Vagina (tissue), 2 donors: ENCODE results near the gene CYB5A. TPM values are rescaled to one million over a fixed set of nuclear protein-coding genes. Genes with fewer than 3 reads are reported as not detected.

Experiments
- DNase-seq, 2 donors: peaks; one replicate each; pipeline ENCODE4 v3.0.0-alpha.2; 2017; ENCODE audit errors: extremely low spot score in 2 of 2
- H3K27ac ChIP-seq: fragments of 200-600 bp; sonication (generic); one replicate; pipeline ENCODE4 v1.5.1; 2019
- H3K27me3 ChIP-seq: fragments of 200-600 bp; sonication (generic); one replicate; pipeline ENCODE4 v1.5.1; 2019
- H3K36me3 ChIP-seq, 2 donors: fragments of 200-600 bp; sonication (generic); one replicate each; pipeline ENCODE4 v1.5.1; 2017 to 2019
- H3K4me1 ChIP-seq: fragments of 200-600 bp; sonication (generic); one replicate; pipeline ENCODE4 v1.5.1; 2019
- H3K4me3 ChIP-seq, 2 donors: fragments of 200-600 bp; sonication (generic); 1 replicate in 1 of 2; 2 replicates in 1 of 2; pipeline ENCODE4 v1.5.1; 2016 to 2019
- H3K9me3 ChIP-seq: fragments of 200-600 bp; sonication (generic); one replicate; pipeline ENCODE4 v1.5.1; 2019
- POLR2A ChIP-seq, 2 donors: fragments of 450-650 bp; IDR thresholded peaks; one replicate each; pipeline ENCODE4 v1.6.1; 2017; ENCODE audit warnings: antibody characterized with exemption in 2 of 2, mild to moderate bottlenecking in 2 of 2, moderate library complexity in 2 of 2
- POLR2AphosphoS5 ChIP-seq, 2 donors: sonication (generic); formaldehyde crosslinking; IDR thresholded peaks; one replicate each; pipeline ENCODE4 v1.9.0; 2017; ENCODE audit warnings: antibody characterized with exemption in 2 of 2, mild to moderate bottlenecking in 2 of 2, low read depth in 1 of 2; ENCODE audit not compliant: insufficient read depth in 1 of 2
- intact Hi-C: fragments of 100-400 bp; cut with DNase I; formaldehyde crosslinking; loops from one replicate; pipeline ENCODE4 v1.15.1; 2023
- total RNA-seq: library from RNA; depleted of rRNA; stranded (reverse); fragments of >200 nt; gene quantifications from one replicate; pipeline ENCODE4 v1.2.3, GENCODE V29; 2016
- TF ChIP-seq, protein P1 (sequence below), 3 experiments: fragments of 450-650 bp in 2 of 3; fragments of 200-600 bp in 1 of 3; sonication (generic) in 1 of 3; IDR thresholded peaks; one replicate each; pipeline ENCODE4 v1.5.1; 2017 to 2019; ENCODE audit warnings: antibody characterized with exemption in 3 of 3, mild to moderate bottlenecking in 2 of 3, moderate library complexity in 2 of 3

Gene CYB5A
- total RNA-seq, 1 donor from 2014 or later = 88.6 TPM

DNA sequence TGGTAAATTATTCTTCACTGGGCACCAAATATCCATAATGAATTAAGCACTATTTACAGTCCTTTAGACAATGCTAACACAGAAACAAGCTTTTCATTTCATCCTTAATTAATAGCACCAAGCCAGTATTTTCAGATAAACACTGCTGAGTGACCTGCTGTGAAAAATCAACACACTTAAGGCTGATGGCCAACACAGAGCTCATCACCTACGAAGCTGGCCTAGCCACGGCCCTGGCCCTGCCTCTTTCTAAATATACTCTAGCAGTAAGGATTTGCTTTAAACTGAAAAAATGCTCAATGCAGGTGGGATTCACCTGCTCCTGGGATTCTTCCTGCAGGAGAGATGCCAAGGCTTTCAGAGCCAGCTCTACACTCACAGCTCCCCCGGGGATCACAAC is 18.4 kb downstream of the CYB5A start:
- intact Hi-C loops = no loop called here
- TF ChIP-seq POLR2AphosphoS5 (IDR thresholded peaks at IDR 0.05; ENCODE audit: insufficient read depth in 1 of 2, low read depth in 1 of 2) (no peak), POLR2A (IDR thresholded peaks at IDR 0.05) (no peak)
- TF ChIP-seq, protein P1, sequence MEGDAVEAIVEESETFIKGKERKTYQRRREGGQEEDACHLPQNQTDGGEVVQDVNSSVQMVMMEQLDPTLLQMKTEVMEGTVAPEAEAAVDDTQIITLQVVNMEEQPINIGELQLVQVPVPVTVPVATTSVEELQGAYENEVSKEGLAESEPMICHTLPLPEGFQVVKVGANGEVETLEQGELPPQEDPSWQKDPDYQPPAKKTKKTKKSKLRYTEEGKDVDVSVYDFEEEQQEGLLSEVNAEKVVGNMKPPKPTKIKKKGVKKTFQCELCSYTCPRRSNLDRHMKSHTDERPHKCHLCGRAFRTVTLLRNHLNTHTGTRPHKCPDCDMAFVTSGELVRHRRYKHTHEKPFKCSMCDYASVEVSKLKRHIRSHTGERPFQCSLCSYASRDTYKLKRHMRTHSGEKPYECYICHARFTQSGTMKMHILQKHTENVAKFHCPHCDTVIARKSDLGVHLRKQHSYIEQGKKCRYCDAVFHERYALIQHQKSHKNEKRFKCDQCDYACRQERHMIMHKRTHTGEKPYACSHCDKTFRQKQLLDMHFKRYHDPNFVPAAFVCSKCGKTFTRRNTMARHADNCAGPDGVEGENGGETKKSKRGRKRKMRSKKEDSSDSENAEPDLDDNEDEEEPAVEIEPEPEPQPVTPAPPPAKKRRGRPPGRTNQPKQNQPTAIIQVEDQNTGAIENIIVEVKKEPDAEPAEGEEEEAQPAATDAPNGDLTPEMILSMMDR (IDR thresholded peaks at IDR 0.05) = no peak
- Histone ChIP-seq H3K4me1 (peaks cover 27% of the 10 kb centered on the region), H3K27me3 (no peaks in the 10 kb centered on the region), H3K4me3 (no peak overlapping the region), H3K36me3 (no peaks in the 10 kb centered on the region), H3K27ac (no peak overlapping the region), H3K9me3 (no peaks in the 10 kb centered on the region)
- DNase-seq = no peak

GRCh38 chr18:74271635-74272034 is 20.1 kb downstream of the CYB5A start:
- H3K36me3 ChIP-seq = no peaks in the 10 kb centered on the region
- no peak overlapping the region for H3K27ac ChIP-seq
- no peak overlapping the region for H3K4me3 ChIP-seq
- peaks cover 27% of the 10 kb centered on the region for H3K4me1 ChIP-seq
- no peaks in the 10 kb centered on the region for H3K27me3 ChIP-seq
- DNase-seq = no peak
- H3K9me3 ChIP-seq = no peaks in the 10 kb centered on the region
- intact Hi-C loops = no loop called here
- TF ChIP-seq, protein P1 (IDR thresholded peaks at IDR 0.05) = no peak
- TF ChIP-seq POLR2AphosphoS5 (IDR thresholded peaks at IDR 0.05; ENCODE audit: insufficient read depth in 1 of 2, low read depth in 1 of 2) = peak in 1 of 2 donors; percentile 69

GRCh38 chr18:74268933-74269620 is 22.7 kb downstream of the CYB5A start:
- TF ChIP-seq, protein P1 (IDR thresholded peaks at IDR 0.05) = no peak
- TF ChIP-seq POLR2AphosphoS5 (IDR thresholded peaks at IDR 0.05; ENCODE audit: insufficient read depth in 1 of 2, low read depth in 1 of 2) = no peak
- TF ChIP-seq POLR2A (IDR thresholded peaks at IDR 0.05) = no peak
- Histone ChIP-seq H3K4me1 (peaks cover 12% of the 10 kb centered on the region), H3K27ac (no peak overlapping the region), H3K36me3 (no peaks in the 10 kb centered on the region), H3K27me3 (no peaks in the 10 kb centered on the region), H3K9me3 (no peaks in the 10 kb centered on the region), H3K4me3 (no peak overlapping the region)
- intact Hi-C loops = no loop called here
- no peak for DNase-seq

- Histone ChIP-seq H3K36me3 (peaks cover 0 to under 1% of the 10 kb centered on the region in 2 donors), H3K9me3 (no peaks in the 10 kb centered on the region), H3K4me3 (no peak overlapping the region), H3K27ac (no peak overlapping the region), H3K4me1 (peaks cover 12% of the 10 kb centered on the region), H3K27me3 (no peaks in the 10 kb centered on the region)
- no peak for DNase-seq
- intact Hi-C loops = no loop called here
- TF ChIP-seq POLR2AphosphoS5 (IDR thresholded peaks at IDR 0.05; ENCODE audit: insufficient read depth in 1 of 2, low read depth in 1 of 2) (no peak), POLR2A (IDR thresholded peaks at IDR 0.05) (no peak)
- TF ChIP-seq, protein P1 (IDR thresholded peaks at IDR 0.05) = no peak
These were observed 23.6 kb downstream of the CYB5A start for GRCh38 chr18:74268175-74268574.

DNA sequence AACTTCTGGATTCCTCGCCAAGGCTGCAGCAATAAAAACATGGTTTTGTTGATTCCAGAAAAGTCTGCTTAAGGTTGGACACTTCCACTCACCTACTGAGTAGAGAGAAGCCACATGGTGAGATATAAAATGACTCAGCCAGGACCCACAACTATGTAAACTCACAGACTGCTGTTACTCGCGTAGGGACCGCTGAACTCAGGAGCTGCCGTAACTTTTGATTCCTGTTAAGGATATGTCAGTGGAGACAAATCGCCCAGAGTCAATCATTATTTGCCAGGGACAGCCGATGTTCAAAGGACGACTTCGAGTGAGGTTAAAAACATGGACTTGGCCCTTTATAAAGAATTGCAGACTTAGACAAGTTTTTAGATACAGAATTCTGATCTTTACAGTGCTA is 25.6 kb downstream of the CYB5A start:
- H3K4me3 ChIP-seq = no peak overlapping the region
- no peaks in the 10 kb centered on the region for H3K9me3 ChIP-seq
- H3K27me3 ChIP-seq = no peaks in the 10 kb centered on the region
- peaks cover 0 to 13% of the 10 kb centered on the region in 2 donors for H3K36me3 ChIP-seq
- intact Hi-C loops = no loop called here
- no peak for DNase-seq
- H3K27ac ChIP-seq = no peak overlapping the region
- TF ChIP-seq POLR2A (IDR thresholded peaks at IDR 0.05) (no peak), POLR2AphosphoS5 (IDR thresholded peaks at IDR 0.05; ENCODE audit: insufficient read depth in 1 of 2, low read depth in 1 of 2) (no peak)
- TF ChIP-seq, protein P1 (IDR thresholded peaks at IDR 0.05) = no peak
- peaks cover 3% of the 10 kb centered on the region for H3K4me1 ChIP-seq
